ENCODE measurements around the gene DDX54.

Gene DDX54

GRCh38 chr12:113179023-113179422, 6.3 kb downstream of the DDX54 start:
- ChIA-PET POLR2A (interaction anchor here (1.6 kb wide), 1 partner anchor 14 kb away, joined by 3 read pairs; no protein-coding TSS in a partner anchor), CTCF (interaction anchor here (0.8 kb wide), 1 partner anchor 82 kb away, joined by 3 read pairs; no protein-coding TSS in a partner anchor)
- no peak for DNase-seq (ENCODE audit: extremely low spot score)
- TF ChIP-seq L3MBTL2 (conservative IDR thresholded peaks at IDR 0.05) (no peak), SP1 (IDR thresholded peaks at IDR 0.05) (no peak), CTBP1 (IDR thresholded peaks at IDR 0.05; ENCODE audit: borderline replicate concordance) (no peak), ELF4 (IDR thresholded peaks at IDR 0.05) (no peak), NFRKB (IDR thresholded peaks at IDR 0.05) (no peak), TARDBP (IDR thresholded peaks at IDR 0.05) (no peak), FOXM1 (IDR thresholded peaks at IDR 0.05; ENCODE audit: borderline replicate concordance) (no peak), HDGF (IDR thresholded peaks at IDR 0.05; ENCODE audit: borderline replicate concordance) (no peak)

GRCh38 chr12:113174461-113175384, 10.6 kb downstream of the DDX54 start:
- TF ChIP-seq FOXA1 (IDR thresholded peaks at IDR 0.05) (no peak), SUZ12 (IDR thresholded peaks at IDR 0.05) (no peak), SP1 (IDR thresholded peaks at IDR 0.05) (no peak), ARNT (IDR thresholded peaks at IDR 0.05) (no peak), CTBP1 (IDR thresholded peaks at IDR 0.05; ENCODE audit: borderline replicate concordance) (no peak), LEF1 (IDR thresholded peaks at IDR 0.05; ENCODE audit: borderline replicate concordance) (no peak), PKNOX1 (IDR thresholded peaks at IDR 0.05) (no peak), FOXM1 (IDR thresholded peaks at IDR 0.05; ENCODE audit: borderline replicate concordance) (no peak), ZNF384 (IDR thresholded peaks at IDR 0.05) (no peak), NFRKB (IDR thresholded peaks at IDR 0.05) (no peak)
- peak; percentile 79 for DNase-seq (ENCODE audit: extremely low spot score)
- POLR2A ChIA-PET, result no interaction called here
- CTCF ChIA-PET, result interaction anchor here (0.6 to 1.1 kb wide), 5 partner anchors 10 to 182 kb away, joined by 3 to 5 read pairs (median 3); no protein-coding TSS in a partner anchor

- ChIA-PET POLR2A (interaction anchor here (0.9 to 1.2 kb wide), 2 partner anchors 8 to 11 kb away, joined by 3 read pairs; no protein-coding TSS in a partner anchor), CTCF (no interaction called here)
- no peak for DNase-seq (ENCODE audit: extremely low spot score)
- TF ChIP-seq BHLHE40 (IDR thresholded peaks at IDR 0.05; ENCODE audit: borderline replicate concordance), result no peak
- TF ChIP-seq ARNT (IDR thresholded peaks at IDR 0.05), result no peak
- TF ChIP-seq TARDBP (IDR thresholded peaks at IDR 0.05), result no peak
- TF ChIP-seq SUZ12 (IDR thresholded peaks at IDR 0.05), result no peak
These were observed 12.1 kb downstream of the DDX54 start for GRCh38 chr12:113173081-113173698.

GRCh38 chr12:113172185-113172584, 13.1 kb downstream of the DDX54 start:
- TF ChIP-seq FOXM1 (IDR thresholded peaks at IDR 0.05; ENCODE audit: borderline replicate concordance) (no peak), NFRKB (IDR thresholded peaks at IDR 0.05) (no peak), LEF1 (IDR thresholded peaks at IDR 0.05; ENCODE audit: borderline replicate concordance) (no peak)
- ChIA-PET POLR2A (interaction anchor here (1.2 kb wide), 1 partner anchor 12 kb away, joined by 3 read pairs; no protein-coding TSS in a partner anchor), CTCF (no interaction called here)

GRCh38 chr12:113171543-113171942, 13.7 kb downstream of the DDX54 start:
- ChIA-PET CTCF (no interaction called here), POLR2A (no interaction called here)
- no peak for TF ChIP-seq ELF4 (IDR thresholded peaks at IDR 0.05)
- no peak for TF ChIP-seq FOXA1 (IDR thresholded peaks at IDR 0.05)
- no peak for TF ChIP-seq FOXM1 (IDR thresholded peaks at IDR 0.05; ENCODE audit: borderline replicate concordance)
- TF ChIP-seq SUZ12 (IDR thresholded peaks at IDR 0.05), result no peak
- no peak for TF ChIP-seq ARNT (IDR thresholded peaks at IDR 0.05)
- no peak for DNase-seq (ENCODE audit: extremely low spot score)

More at GRCh38 chr12:113172185-113172584, 13.1 kb downstream of the DDX54 start:
- no peak for DNase-seq (ENCODE audit: extremely low spot score)

- DNase-seq (ENCODE audit: extremely low spot score), result no peak
- ChIA-PET POLR2A (no interaction called here), CTCF (no interaction called here)
- TF ChIP-seq CTBP1 (IDR thresholded peaks at IDR 0.05; ENCODE audit: borderline replicate concordance) (no peak), ELF4 (IDR thresholded peaks at IDR 0.05) (no peak), ZNF384 (IDR thresholded peaks at IDR 0.05) (no peak), FOXK2 (IDR thresholded peaks at IDR 0.05) (no peak), HDGF (IDR thresholded peaks at IDR 0.05; ENCODE audit: borderline replicate concordance) (no peak), NFRKB (IDR thresholded peaks at IDR 0.05) (no peak), SP1 (IDR thresholded peaks at IDR 0.05) (no peak), PKNOX1 (IDR thresholded peaks at IDR 0.05) (no peak), TARDBP (IDR thresholded peaks at IDR 0.05) (no peak), L3MBTL2 (conservative IDR thresholded peaks at IDR 0.05) (no peak), SUZ12 (IDR thresholded peaks at IDR 0.05) (no peak), FOXM1 (IDR thresholded peaks at IDR 0.05; ENCODE audit: borderline replicate concordance) (no peak), ARNT (IDR thresholded peaks at IDR 0.05) (no peak), LEF1 (IDR thresholded peaks at IDR 0.05; ENCODE audit: borderline replicate concordance) (no peak), FOXA1 (IDR thresholded peaks at IDR 0.05) (no peak)
These were observed 14.4 kb downstream of the DDX54 start for GRCh38 chr12:113170926-113171325.

GRCh38 chr12:113170457-113170856, 14.8 kb downstream of the DDX54 start:
- ChIA-PET CTCF (no interaction called here), POLR2A (no interaction called here)
- no peak for DNase-seq (ENCODE audit: extremely low spot score)
- TF ChIP-seq FOXA1 (IDR thresholded peaks at IDR 0.05), result no peak
